CD4-positive, alpha-beta T cell (primary cell): ENCODE results near the gene MAP3K6. TPM values are rescaled to one million over a fixed set of nuclear protein-coding genes. Genes with fewer than 3 reads are reported as not detected.
A peak's percentile ranks its signal among the peaks of the same experiment; 100 is the strongest.

Source experiments
- ATAC-seq: fragments of 200-7000 bp; cut with Tn5 transposase; one replicate; pipeline ENCODE4 v1.10.0; 2022; ENCODE audit warnings: mild to moderate bottlenecking; ENCODE audit not compliant: poor library complexity
- CTCF ChIA-PET: fragments of 350-600 bp; sonication (Branson Sonifier 250); formaldehyde crosslinking; loops from one replicate; lab custom pipeline; 2021; ENCODE audit warnings: antibody characterized with exemption, inconsistent platforms; lab: Charles Lee
- POLR2A ChIA-PET: fragments of 350-600 bp; sonication (Branson Sonifier 250); formaldehyde crosslinking; loops from one replicate; lab custom pipeline; 2021; ENCODE audit warnings: antibody characterized with exemption, inconsistent platforms; lab: Charles Lee
- DNase-seq, 14 experiments: peaks; one replicate each; pipeline ENCODE4 v3.0.0-alpha.2; 2013 to 2020; ENCODE audit warnings: mixed read lengths in 2 of 14
- H3K27ac ChIP-seq, 2 donors: one replicate each; pipeline versions ENCODE4 v1.5.1 to v1.7.0; 2013; ENCODE audit warnings: low read length in 2 of 2, low read depth in 1 of 2, mild to moderate bottlenecking in 1 of 2
- H3K27me3 ChIP-seq, 2 experiments: 1 replicate in 1 of 2; 2 replicates in 1 of 2; pipeline versions ENCODE4 v1.6.1 to v1.7.0; 2013; ENCODE audit warnings: low read length in 2 of 2, control low read depth in 1 of 2, mild to moderate bottlenecking in 1 of 2, moderate library complexity in 1 of 2; ENCODE audit not compliant: insufficient read depth in 2 of 2, control insufficient read depth in 1 of 2
- H3K36me3 ChIP-seq: one replicate; pipeline ENCODE4 v1.6.1; 2013; ENCODE audit warnings: low read length, control low read depth; ENCODE audit not compliant: insufficient read depth
- H3K4me1 ChIP-seq: one replicate; pipeline ENCODE4 v1.6.1; 2013; ENCODE audit warnings: low read length, control low read depth; ENCODE audit not compliant: insufficient read depth
- H3K4me3 ChIP-seq: one replicate; pipeline ENCODE4 v1.5.1; 2013; ENCODE audit warnings: mild to moderate bottlenecking, low read length, moderate library complexity
- H3K9me3 ChIP-seq, 2 experiments: 1 replicate in 1 of 2; 2 replicates in 1 of 2; pipeline versions ENCODE4 v1.6.1 to v1.7.0; 2013; ENCODE audit warnings: low read length in 2 of 2, mild to moderate bottlenecking in 2 of 2, control low read depth in 1 of 2, moderate library complexity in 1 of 2; ENCODE audit not compliant: control insufficient read depth in 1 of 2, insufficient read depth in 1 of 2
- H3K27ac Mint-ChIP-seq: one replicate; pipeline ENCODE4 v1.8.0; 2020; ENCODE audit warnings: mixed read lengths
- H3K27me3 Mint-ChIP-seq: one replicate; pipeline ENCODE4 v1.8.0; 2021; ENCODE audit warnings: mixed read lengths
- H3K36me3 Mint-ChIP-seq: one replicate; pipeline ENCODE4 v1.8.0; 2021; ENCODE audit warnings: low read depth, mixed read lengths
- H3K4me1 Mint-ChIP-seq: one replicate; pipeline ENCODE4 v1.8.0; 2021; ENCODE audit warnings: low read depth, mixed read lengths
- H3K4me3 Mint-ChIP-seq: one replicate; pipeline ENCODE4 v1.8.0; 2020; ENCODE audit warnings: mild to moderate bottlenecking, mixed read lengths
- H3K9me3 Mint-ChIP-seq: one replicate; pipeline ENCODE4 v1.8.0; 2020; ENCODE audit warnings: mixed read lengths
- intact Hi-C, 2 experiments: fragments of 100-400 bp; cut with DNase I in 1 of 2; cut with micrococcal nuclease in 1 of 2; formaldehyde crosslinking; loops; one replicate each; pipeline versions ENCODE4 v1.15.1 to v1.9.0; 2023 to 2025; cut with DNase I, micrococcal nuclease
- total RNA-seq, 174 experiments: library from RNA in 2 of 174; stranded (reverse) in 2 of 174; gene quantifications; one replicate each; pipeline ENCODE4 v1.2.3 and lab custom pipeline; 2021 to 2026
- TF ChIP-seq, protein P1 (sequence below): fragments of 200-600 bp; IDR thresholded peaks from one replicate; pipeline ENCODE4 v1.8.0; 2022; ENCODE audit warnings: antibody characterized with exemption, mild to moderate bottlenecking

MAP3K6 gene
- total RNA-seq, 2 experiments from 2014 or later: 8.5 to 8.8 TPM

DNA sequence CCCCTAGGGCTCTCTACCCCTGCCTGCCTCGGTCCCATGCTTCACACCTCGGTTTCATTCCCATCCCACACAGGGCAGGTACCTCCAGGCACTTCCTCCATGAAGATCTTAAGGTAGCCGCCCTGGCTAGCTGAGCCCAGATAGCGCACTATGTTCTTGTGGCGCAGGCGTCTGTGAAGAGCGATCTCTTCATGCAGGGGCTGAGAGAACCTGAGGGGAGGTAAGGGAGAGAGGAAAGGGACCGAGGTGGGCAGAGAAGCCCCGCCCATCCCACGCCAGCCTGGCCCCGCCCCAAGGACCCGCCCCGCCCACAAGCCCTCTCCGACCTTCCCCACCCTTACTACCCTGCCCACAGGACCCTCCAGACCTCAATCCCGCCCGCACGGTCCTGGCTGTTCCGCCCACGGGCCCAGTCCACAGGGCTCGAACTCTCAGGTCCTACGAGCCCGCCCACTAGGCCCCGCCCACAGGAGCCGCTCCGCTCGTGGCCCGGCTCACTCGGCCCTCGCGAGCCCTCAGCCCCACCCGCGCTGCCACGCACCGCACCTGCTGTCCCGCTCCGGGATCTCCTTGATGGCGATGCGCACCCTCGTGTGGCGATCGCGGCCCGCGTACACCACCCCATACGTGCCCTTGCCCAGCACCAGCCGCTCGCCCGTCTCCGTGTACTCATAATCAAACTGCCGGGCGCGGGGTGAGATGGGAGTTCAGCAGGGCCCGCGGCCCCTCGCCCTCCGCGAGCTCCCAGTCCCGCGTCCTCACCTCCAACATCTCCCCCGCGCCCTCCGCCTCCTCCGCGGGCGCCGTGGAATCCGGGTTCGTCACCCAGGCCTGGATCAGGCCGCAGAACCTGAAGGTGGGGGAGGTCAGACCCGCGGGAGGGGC is 6.4 kb downstream of the MAP3K6 start:
- ATAC-seq (peak; percentile 28), DNase-seq (peak in 11 of 14 experiments; percentile 33 to 76 (median 50))
- no peaks in the 10 kb centered on the region for H3K36me3 ChIP-seq
- Mint-ChIP-seq H3K36me3 (no peaks in the 10 kb centered on the region), H3K4me1 (peaks cover 60% of the 10 kb centered on the region), H3K9me3 (no peaks in the 10 kb centered on the region), H3K27me3 (no peaks in the 10 kb centered on the region), H3K4me3 (peak overlapping the region; percentile 82), H3K27ac (peak overlapping the region; percentile 59)
- ChIA-PET POLR2A (interaction anchor here (1.3 to 5.0 kb wide), 2 partner anchors 19 to 28 kb away, joined by 3 to 56 read pairs; partner anchors contain the start of gene SYTL1), CTCF (no interaction called here)
- intact Hi-C loops: no loop called here
- H3K4me1 ChIP-seq: peaks cover 68% of the 10 kb centered on the region
- no peaks in the 10 kb centered on the region for H3K27me3 ChIP-seq
- TF ChIP-seq, protein P1, sequence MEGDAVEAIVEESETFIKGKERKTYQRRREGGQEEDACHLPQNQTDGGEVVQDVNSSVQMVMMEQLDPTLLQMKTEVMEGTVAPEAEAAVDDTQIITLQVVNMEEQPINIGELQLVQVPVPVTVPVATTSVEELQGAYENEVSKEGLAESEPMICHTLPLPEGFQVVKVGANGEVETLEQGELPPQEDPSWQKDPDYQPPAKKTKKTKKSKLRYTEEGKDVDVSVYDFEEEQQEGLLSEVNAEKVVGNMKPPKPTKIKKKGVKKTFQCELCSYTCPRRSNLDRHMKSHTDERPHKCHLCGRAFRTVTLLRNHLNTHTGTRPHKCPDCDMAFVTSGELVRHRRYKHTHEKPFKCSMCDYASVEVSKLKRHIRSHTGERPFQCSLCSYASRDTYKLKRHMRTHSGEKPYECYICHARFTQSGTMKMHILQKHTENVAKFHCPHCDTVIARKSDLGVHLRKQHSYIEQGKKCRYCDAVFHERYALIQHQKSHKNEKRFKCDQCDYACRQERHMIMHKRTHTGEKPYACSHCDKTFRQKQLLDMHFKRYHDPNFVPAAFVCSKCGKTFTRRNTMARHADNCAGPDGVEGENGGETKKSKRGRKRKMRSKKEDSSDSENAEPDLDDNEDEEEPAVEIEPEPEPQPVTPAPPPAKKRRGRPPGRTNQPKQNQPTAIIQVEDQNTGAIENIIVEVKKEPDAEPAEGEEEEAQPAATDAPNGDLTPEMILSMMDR: no peak
- H3K9me3 ChIP-seq: no peaks in the 10 kb centered on the region
- H3K4me3 ChIP-seq: peak overlapping the region; percentile 47
- H3K27ac ChIP-seq: no peak overlapping the region

DNA sequence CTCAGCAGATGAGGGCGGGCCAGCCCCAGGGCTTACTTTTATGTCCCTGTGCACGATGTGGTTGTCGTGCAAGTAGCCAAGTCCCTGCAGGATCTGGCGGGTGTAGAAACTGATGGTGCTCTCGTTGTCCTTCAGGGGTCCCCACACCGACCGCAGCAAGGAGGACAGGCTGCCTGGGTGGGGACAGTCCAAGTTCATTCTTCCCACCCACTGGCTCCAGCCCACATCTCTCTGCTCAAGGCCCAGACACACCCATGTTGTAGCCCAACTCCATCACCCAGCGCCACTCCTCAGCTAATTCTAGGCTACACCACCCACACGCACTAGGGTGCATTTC is 7.0 kb downstream of the MAP3K6 start:
- Histone ChIP-seq H3K36me3 (peaks cover 2% of the 10 kb centered on the region), H3K4me1 (peaks cover 66% of the 10 kb centered on the region), H3K27me3 (no peaks in the 10 kb centered on the region), H3K4me3 (peak overlapping the region; percentile 47), H3K27ac (no peak overlapping the region), H3K9me3 (no peaks in the 10 kb centered on the region)
- no peaks in the 10 kb centered on the region for H3K36me3 Mint-ChIP-seq
- DNase-seq (no peak), ATAC-seq (peak; percentile 10)
- POLR2A ChIA-PET: interaction anchor here (5.0 kb wide), 1 partner anchor 19 kb away, joined by 56 read pairs; the partner anchor contains the start of gene SYTL1
- TF ChIP-seq, protein P1: no peak
- peak overlapping the region; percentile 82 for H3K4me3 Mint-ChIP-seq
- H3K9me3 Mint-ChIP-seq: no peaks in the 10 kb centered on the region
- H3K27me3 Mint-ChIP-seq: no peaks in the 10 kb centered on the region
- CTCF ChIA-PET: no interaction called here
- H3K27ac Mint-ChIP-seq: peak overlapping the region; percentile 59
- peaks cover 56% of the 10 kb centered on the region for H3K4me1 Mint-ChIP-seq
- intact Hi-C loops: no loop called here

DNA sequence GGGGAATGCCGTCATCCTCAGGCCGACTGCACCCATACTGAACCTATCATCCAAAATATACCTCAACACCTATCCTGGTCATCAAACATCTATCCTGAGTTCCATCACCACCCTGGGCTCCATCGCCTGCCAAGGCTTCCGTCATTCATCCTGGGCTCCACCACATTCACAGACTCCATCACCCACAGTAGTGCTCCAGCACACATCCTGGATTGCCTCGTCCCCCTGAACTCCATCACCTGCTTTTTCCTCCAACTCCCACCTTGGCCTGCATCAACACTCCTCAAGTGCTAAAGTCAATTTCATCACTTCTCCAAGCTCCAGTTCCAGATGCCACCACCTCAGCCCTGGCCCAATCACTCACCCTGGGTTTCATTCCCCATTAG is 7.8 kb downstream of the MAP3K6 start:
- TF ChIP-seq, protein P1: no peak
- Mint-ChIP-seq H3K27me3 (no peaks in the 10 kb centered on the region), H3K4me3 (peak overlapping the region; percentile 60), H3K36me3 (no peaks in the 10 kb centered on the region), H3K27ac (no peak overlapping the region), H3K9me3 (no peaks in the 10 kb centered on the region), H3K4me1 (peaks cover 55% of the 10 kb centered on the region)
- ChIA-PET POLR2A (interaction anchor here (1.0 to 5.0 kb wide), 3 partner anchors 10 to 18 kb away, joined by 3 to 56 read pairs (median 7); partner anchors contain the start of gene SYTL1), CTCF (interaction anchor here (2.9 kb wide), 1 partner anchor 17 kb away, joined by 30 read pairs; the partner anchor contains the start of gene SYTL1)
- H3K9me3 ChIP-seq: no peaks in the 10 kb centered on the region
- H3K4me3 ChIP-seq: no peak overlapping the region
- H3K27me3 ChIP-seq: no peaks in the 10 kb centered on the region
- H3K4me1 ChIP-seq: peaks cover 61% of the 10 kb centered on the region
- peaks cover 2% of the 10 kb centered on the region for H3K36me3 ChIP-seq
- H3K27ac ChIP-seq: no peak overlapping the region
- DNase-seq (no peak), ATAC-seq (no peak)
- intact Hi-C loops: no loop called here
